Upper lobe of right lung (tissue), 1 donor: ENCODE results near the gene MTFP1. TPM values are rescaled to one million over a fixed set of nuclear protein-coding genes. Genes with fewer than 3 reads are reported as not detected.

Experiments
- ATAC-seq: fragments of 200-7000 bp; cut with Tn5 transposase; one replicate; pipeline ENCODE4 v1.9.1; 2020; ENCODE audit warnings: mild to moderate bottlenecking, moderate library complexity
- DNase-seq: peaks from one replicate; pipeline ENCODE4 v3.0.0-alpha.2; 2020
- H3K27ac ChIP-seq: fragments of 200-600 bp; one replicate; pipeline ENCODE4 v1.8.0; 2022
- H3K27me3 ChIP-seq: fragments of 200-600 bp; one replicate; pipeline ENCODE4 v1.8.0; 2022; ENCODE audit warnings: mild to moderate bottlenecking
- H3K36me3 ChIP-seq: fragments of 200-600 bp; one replicate; pipeline ENCODE4 v1.8.0; 2022
- H3K4me1 ChIP-seq: fragments of 200-600 bp; one replicate; pipeline ENCODE4 v1.8.0; 2022
- H3K4me3 ChIP-seq: fragments of 200-600 bp; one replicate; pipeline ENCODE4 v1.8.0; 2022; ENCODE audit warnings: mild to moderate bottlenecking
- H3K9me3 ChIP-seq: fragments of 200-600 bp; one replicate; pipeline ENCODE4 v1.8.0; 2022
- intact Hi-C: fragments of 100-400 bp; cut with DNase I; formaldehyde crosslinking; loops from one replicate; pipeline ENCODE4 v1.11.0; 2022
- total RNA-seq: library from RNA; stranded (reverse); fragmentation: NEBNext Ultra II Directional; extraction: Animal tissue kit (Norgen Biotek cat#: 25700); gene quantifications from one replicate; pipeline ENCODE4 v1.2.1, GENCODE V29; 2021
- TF ChIP-seq, protein P1 (sequence below): fragments of 200-600 bp; IDR thresholded peaks from one replicate; pipeline ENCODE4 v1.8.0; 2022; ENCODE audit warnings: antibody characterized with exemption
- donor health status: DM: no; HTN: yes; CAD: no; lungs with severe emphysema.

Gene MTFP1
- total RNA-seq, 1 donor from 2014 or later, result 11.3 TPM

DNA sequence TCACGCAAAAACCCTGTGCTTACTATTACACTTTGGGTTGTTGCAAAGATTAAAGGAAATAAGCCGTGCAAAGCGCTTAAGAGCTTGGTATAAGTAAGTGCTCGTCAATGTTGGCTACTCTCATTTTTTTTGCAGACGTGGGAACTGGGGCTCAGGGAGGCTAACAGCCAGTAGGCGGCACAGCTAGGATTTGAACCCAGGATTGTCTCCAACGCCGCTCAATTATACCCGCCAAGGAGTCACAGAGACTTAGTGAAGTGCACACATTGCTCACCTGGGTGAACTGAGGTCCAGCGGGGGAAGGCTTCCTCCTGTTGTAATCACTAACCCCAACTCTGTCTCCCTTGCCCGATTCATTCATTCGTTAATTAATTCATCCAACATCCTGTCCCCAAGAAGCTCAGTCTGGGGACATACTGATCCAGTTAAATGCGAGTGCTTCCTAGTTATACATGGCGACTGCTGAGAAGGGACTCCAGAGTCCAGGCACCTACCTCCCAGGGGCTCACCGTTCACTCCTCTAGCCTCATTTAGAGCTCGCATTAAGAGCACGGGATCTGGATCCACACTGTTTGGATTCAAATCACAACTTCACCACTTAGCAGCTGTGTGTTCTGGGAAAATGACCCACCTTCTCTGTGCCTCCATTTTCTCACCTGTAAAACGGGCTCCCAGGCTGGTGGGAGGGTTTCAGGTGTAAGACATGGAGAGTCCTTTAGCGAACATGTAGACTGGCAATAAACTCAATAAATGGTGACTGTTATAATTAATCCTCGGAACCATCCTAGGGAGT, 838 bp upstream of the MTFP1 start:
- H3K36me3 ChIP-seq, result no peaks in the 10 kb centered on the region
- TF ChIP-seq, protein P1, sequence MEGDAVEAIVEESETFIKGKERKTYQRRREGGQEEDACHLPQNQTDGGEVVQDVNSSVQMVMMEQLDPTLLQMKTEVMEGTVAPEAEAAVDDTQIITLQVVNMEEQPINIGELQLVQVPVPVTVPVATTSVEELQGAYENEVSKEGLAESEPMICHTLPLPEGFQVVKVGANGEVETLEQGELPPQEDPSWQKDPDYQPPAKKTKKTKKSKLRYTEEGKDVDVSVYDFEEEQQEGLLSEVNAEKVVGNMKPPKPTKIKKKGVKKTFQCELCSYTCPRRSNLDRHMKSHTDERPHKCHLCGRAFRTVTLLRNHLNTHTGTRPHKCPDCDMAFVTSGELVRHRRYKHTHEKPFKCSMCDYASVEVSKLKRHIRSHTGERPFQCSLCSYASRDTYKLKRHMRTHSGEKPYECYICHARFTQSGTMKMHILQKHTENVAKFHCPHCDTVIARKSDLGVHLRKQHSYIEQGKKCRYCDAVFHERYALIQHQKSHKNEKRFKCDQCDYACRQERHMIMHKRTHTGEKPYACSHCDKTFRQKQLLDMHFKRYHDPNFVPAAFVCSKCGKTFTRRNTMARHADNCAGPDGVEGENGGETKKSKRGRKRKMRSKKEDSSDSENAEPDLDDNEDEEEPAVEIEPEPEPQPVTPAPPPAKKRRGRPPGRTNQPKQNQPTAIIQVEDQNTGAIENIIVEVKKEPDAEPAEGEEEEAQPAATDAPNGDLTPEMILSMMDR, result no peak
- peak overlapping the region; percentile 74 for H3K4me3 ChIP-seq
- ATAC-seq (no peak), DNase-seq (no peak)
- H3K27me3 ChIP-seq, result no peaks in the 10 kb centered on the region
- H3K9me3 ChIP-seq, result no peaks in the 10 kb centered on the region
- peak overlapping the region; percentile 97 for H3K27ac ChIP-seq
- intact Hi-C loops, result no loop called here
- peaks cover 35% of the 10 kb centered on the region for H3K4me1 ChIP-seq

DNA sequence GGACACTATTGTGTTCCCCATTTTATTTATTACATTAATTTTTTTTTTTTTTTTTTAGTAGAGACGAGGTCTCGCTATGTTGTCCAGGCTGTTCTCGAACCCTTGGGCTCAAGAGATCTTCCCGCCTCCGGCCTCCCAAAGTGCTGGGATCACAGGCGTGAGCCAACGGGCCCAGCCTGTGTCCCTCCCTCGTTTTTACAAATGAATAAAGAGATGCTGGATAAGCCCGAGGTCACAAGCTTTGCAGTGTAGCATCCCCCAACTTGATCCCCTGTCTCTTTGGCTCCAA, 297 bp upstream of the MTFP1 start:
- Histone ChIP-seq H3K27ac (peak overlapping the region; percentile 65), H3K4me1 (peaks cover 35% of the 10 kb centered on the region), H3K9me3 (no peaks in the 10 kb centered on the region), H3K36me3 (no peaks in the 10 kb centered on the region), H3K27me3 (no peaks in the 10 kb centered on the region), H3K4me3 (peak overlapping the region; percentile 74)
- no peak for DNase-seq
- ATAC-seq, result no peak
- intact Hi-C loops, result no loop called here
- TF ChIP-seq, protein P1, result no peak

DNA sequence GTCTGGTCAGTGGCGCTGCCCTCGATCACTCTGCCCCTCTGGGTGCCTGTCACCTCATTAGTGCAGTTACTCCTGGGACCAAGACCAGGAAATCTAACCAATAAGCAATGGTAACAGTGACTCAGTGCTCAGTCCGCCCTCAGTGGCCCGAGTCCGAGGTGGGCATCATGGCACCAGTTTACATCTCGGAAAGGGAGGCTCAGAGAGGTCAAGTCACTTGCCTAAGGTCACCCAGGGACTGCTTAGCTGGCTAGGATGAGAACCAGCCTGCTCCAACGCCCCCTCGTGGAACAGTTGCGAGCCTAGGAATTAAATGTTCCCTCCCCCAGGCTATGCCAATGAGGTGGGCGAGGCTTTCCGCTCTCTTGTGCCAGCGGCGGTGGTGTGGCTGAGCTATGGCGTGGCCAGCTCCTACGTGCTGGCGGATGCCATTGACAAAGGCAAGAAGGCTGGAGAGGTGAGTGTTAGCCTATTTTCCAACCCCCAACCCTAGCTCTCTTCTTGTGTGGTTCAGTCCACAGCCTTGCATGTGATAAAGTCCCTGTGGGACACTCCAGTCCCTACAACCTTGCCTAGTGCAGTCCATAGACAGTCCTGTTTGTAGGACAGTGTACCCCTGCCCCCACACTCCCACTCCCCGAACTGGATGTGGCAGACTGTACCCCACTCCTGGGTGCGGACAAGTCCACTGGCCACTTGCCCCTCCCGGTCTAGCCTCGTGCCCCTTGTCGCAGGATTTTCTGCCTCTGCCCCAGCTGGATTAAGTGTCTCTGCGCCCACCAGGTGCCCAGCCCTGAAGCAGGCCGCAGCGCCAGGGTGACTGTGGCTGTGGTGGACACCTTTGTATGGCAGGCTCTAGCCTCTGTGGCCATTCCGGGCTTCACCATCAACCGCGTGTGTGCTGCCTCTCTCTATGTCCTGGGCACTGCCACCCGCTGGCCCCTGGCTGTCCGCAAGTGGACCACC, 1.1 kb downstream of the MTFP1 start:
- TF ChIP-seq, protein P1, result peak; percentile 67
- Histone ChIP-seq H3K27me3 (no peaks in the 10 kb centered on the region), H3K27ac (peak overlapping the region; percentile 65), H3K9me3 (no peaks in the 10 kb centered on the region), H3K4me3 (peak overlapping the region; percentile 74), H3K36me3 (no peaks in the 10 kb centered on the region), H3K4me1 (peaks cover 34% of the 10 kb centered on the region)
- DNase-seq, result peak; percentile 93
- intact Hi-C loops, result no loop called here
- peak; percentile 69 for ATAC-seq

DNA sequence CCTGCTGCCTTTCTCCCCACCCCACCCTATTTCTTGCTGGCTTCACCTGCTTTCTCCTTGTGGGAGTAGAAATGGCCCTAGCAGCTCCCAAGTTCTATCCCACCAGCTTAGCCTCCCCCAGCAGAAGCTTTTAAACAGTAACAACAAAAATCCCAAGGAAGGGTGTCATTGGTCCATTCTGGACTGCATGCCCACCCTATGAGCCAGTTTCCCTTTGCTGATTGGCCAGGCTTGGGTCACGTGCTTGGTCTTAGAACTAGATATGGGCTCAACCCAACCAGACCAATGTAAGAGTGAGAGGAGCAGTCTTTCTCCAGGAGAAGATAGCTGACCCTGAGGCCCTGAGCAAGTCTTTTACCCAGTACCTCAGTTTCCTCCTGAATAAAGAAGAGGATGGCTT, 2.3 kb downstream of the MTFP1 start:
- Histone ChIP-seq H3K4me1 (peaks cover 22% of the 10 kb centered on the region), H3K27ac (no peak overlapping the region), H3K4me3 (no peak overlapping the region), H3K36me3 (no peaks in the 10 kb centered on the region), H3K9me3 (no peaks in the 10 kb centered on the region), H3K27me3 (no peaks in the 10 kb centered on the region)
- TF ChIP-seq, protein P1, result no peak
- ATAC-seq (no peak), DNase-seq (no peak)
- intact Hi-C loops, result no loop called here

DNA sequence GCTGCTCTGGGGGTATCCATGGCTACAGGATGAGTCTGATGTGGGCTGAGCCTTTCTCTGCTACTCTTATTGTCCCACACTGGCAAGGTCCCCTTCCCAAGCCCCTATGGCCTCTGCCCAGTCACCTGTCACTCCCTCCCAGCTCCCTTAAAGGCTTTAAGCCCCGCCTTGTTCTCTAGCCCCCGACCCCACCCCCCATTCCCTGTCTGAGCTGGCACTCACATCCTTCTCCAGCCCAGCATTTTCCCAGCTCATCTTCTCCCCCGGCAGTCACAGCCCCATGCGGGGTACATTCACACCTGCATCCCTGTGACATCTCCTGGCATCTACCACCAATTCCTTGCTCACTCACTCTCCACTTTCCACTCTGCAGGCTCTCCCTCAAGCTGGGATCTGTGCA, 4.3 kb downstream of the MTFP1 start:
- Histone ChIP-seq H3K27ac (no peak overlapping the region), H3K9me3 (no peaks in the 10 kb centered on the region), H3K4me3 (no peak overlapping the region), H3K4me1 (peaks cover 13% of the 10 kb centered on the region), H3K36me3 (no peaks in the 10 kb centered on the region), H3K27me3 (no peaks in the 10 kb centered on the region)
- no peak for DNase-seq
- TF ChIP-seq, protein P1, result no peak
- intact Hi-C loops, result no loop called here
- ATAC-seq, result no peak
